GM12891 (cell line): ENCODE data around the gene EFL1.

ENCODE experiments used
- PAX5 ChIP-seq: IDR thresholded peaks from 2 replicates; pipeline ENCODE4 v1.6.1; 2011; ENCODE audit warnings: low read length, moderate library complexity, mild to moderate bottlenecking; ENCODE audit not compliant: insufficient read depth, severe bottlenecking
- POLR2A ChIP-seq: IDR thresholded peaks from 2 replicates; pipeline ENCODE4 v1.6.1; 2011; ENCODE audit warnings: low read depth, low read length, control low read depth
- POLR2AphosphoS5 ChIP-seq: IDR thresholded peaks from 2 replicates; pipeline ENCODE4 v1.6.1; 2011; ENCODE audit warnings: low read depth, low read length, control low read depth
- POU2F2 ChIP-seq: IDR thresholded peaks from 2 replicates; pipeline ENCODE4 v1.6.1; 2011; ENCODE audit warnings: low read depth, mild to moderate bottlenecking, control low read depth, low read length, moderate library complexity
- SPI1 ChIP-seq: IDR thresholded peaks from 2 replicates; pipeline ENCODE4 v1.6.1; 2011; ENCODE audit warnings: low read depth, low read length, control low read depth
- TAF1 ChIP-seq: IDR thresholded peaks from 2 replicates; pipeline ENCODE4 v1.6.1; 2011; ENCODE audit warnings: low read depth, low read length, control low read depth

GRCh38 chr15:82093774-82094211 lies 168.7 kb downstream of the EFL1 start:
- TF ChIP-seq POLR2AphosphoS5 (no peak), POLR2A (no peak), POU2F2 (no peak), SPI1 (no peak), PAX5 (no peak), TAF1 (no peak)
